GM23248 (cell line): ENCODE measurements around the gene PAX1.

ENCODE experiments used
- EZH2 ChIP-seq: fragments of 200-600 bp; sonication (generic); IDR thresholded peaks from 2 replicates; pipeline ENCODE4 v1.6.1; 2018; ENCODE audit warnings: antibody characterized with exemption, mild to moderate bottlenecking; ENCODE audit not compliant: insufficient read depth, poor library complexity, severe bottlenecking
- EZH2phosphoT487 ChIP-seq: fragments of 200-600 bp; sonication (generic); IDR thresholded peaks from 2 replicates; pipeline ENCODE4 v1.6.1; 2018; ENCODE audit warnings: antibody characterized with exemption, moderate library complexity, mild to moderate bottlenecking, low read depth; ENCODE audit not compliant: insufficient read depth

DNA sequence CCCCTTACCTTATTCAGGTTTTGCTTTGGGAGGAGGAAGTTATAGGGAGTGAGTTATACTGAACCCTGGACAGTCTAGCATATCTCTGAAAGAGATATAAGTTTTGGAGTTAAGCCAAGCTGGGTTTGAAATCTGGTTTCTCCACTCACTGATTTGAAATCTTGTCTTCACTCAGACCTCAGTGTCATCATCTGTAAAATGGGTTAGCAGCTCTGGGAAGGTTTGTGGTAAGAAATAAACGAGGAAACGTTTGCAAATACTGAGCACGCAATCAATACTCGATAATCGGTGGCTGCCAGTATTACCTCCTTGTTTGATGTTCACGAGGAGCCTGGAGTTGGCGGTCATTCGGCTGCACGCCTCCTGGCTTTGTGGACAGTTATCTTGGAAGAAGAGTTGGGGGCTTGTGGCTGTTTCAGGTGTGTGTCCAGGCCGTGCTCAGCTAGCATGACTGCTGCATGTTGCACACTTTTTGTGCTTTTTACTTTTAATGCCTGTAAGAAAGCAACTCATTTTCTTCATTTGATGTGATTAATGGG, 61.8 kb downstream of the PAX1 start:
- TF ChIP-seq EZH2phosphoT487 (no peak), EZH2 (no peak)
